HCT116 (cell line): Measurements from ENCODE around the gene SANBR. TPM values are rescaled to one million over a fixed set of nuclear protein-coding genes. Genes with fewer than 3 reads are reported as not detected.

ENCODE experiments used
- ATAC-seq: fragments of 200-7000 bp; cut with Tn5 transposase; 2 replicates; pipeline ENCODE4 v1.9.1; 2020; ENCODE audit warnings: mild to moderate bottlenecking, moderate library complexity
- BruUV-seq: library from RNA; stranded (reverse); fragments of 400-500 nt; replicated peaks from 2 replicates; lab custom pipeline; 2021; lab: Mats Ljungman, UMichigan
- CTCF ChIA-PET: fragments of 300-600 bp; sonication (Branson Sonifier 250); formaldehyde crosslinking; loops from one replicate; lab custom pipeline; 2021; ENCODE audit warnings: antibody characterized with exemption; lab: Charles Lee
- POLR2A ChIA-PET: fragments of 300-600, 350-600 bp; sonication (Branson Sonifier 250); formaldehyde crosslinking; loops from one replicate; lab custom pipeline; 2021; ENCODE audit warnings: antibody characterized with exemption; lab: Charles Lee
- RAD21 ChIA-PET, 2 experiments: fragments of 300-600 bp; sonication (Branson Sonifier 250); formaldehyde crosslinking; loops; one replicate each; lab custom pipeline; 2023; ENCODE audit warnings: low total read pairs in 2 of 2; ENCODE audit not compliant: uncharacterized antibody in 2 of 2, unreplicated experiment in 2 of 2, low non-redundant PET in 1 of 2; lab: Charles Lee
- DNase-seq: peaks from one replicate; pipeline ENCODE4 v3.0.0-alpha.2; 2010; ENCODE audit warnings: low read depth, low spot score
- H2AFZ ChIP-seq: fragments of 200-600 bp; shearing (Covaris generic), sonication (generic); 2 replicates; pipeline ENCODE4 v1.6.1; 2017; ENCODE audit warnings: low read depth, mixed run types, mixed read lengths, antibody characterized with exemption, low read length; ENCODE audit not compliant: poor library complexity, severe bottlenecking
- H3K27ac ChIP-seq: 2 replicates; pipeline ENCODE4 v1.5.1; 2012; ENCODE audit warnings: low read depth, low read length
- H3K27me3 ChIP-seq: fragments of 200-600 bp; sonication (generic); 2 replicates; pipeline ENCODE4 v1.6.1; 2016; ENCODE audit warnings: mixed run types, low read length, mixed read lengths; ENCODE audit not compliant: insufficient read depth
- H3K36me3 ChIP-seq, 2 experiments: fragments of 200-500 bp in 1 of 2; fragments of 200-600 bp in 1 of 2; sonication (Bioruptor generic) in 1 of 2; sonication (generic) in 1 of 2; 2 replicates each; pipeline versions ENCODE4 v1.5.1 to v1.6.1; 2014 to 2016; ENCODE audit warnings: low read length in 2 of 2, inconsistent platforms in 1 of 2, mixed read lengths in 1 of 2, mixed run types in 1 of 2; ENCODE audit not compliant: insufficient read depth in 2 of 2, control insufficient read depth in 1 of 2
- H3K4me1 ChIP-seq, 2 experiments: fragments of 200-600 bp in 1 of 2; sonication (generic) in 1 of 2; 2 replicates each; pipeline versions ENCODE4 v1.5.1 to v1.6.1; 2012 to 2017; ENCODE audit warnings: low read length in 2 of 2, inconsistent platforms in 1 of 2, mild to moderate bottlenecking in 1 of 2, mixed read lengths in 1 of 2, mixed run types in 1 of 2, moderate library complexity in 1 of 2; ENCODE audit not compliant: insufficient read depth in 2 of 2, control insufficient read depth in 1 of 2
- H3K4me2 ChIP-seq: fragments of 200-600 bp; sonication (generic); 2 replicates; pipeline ENCODE4 v1.6.1; 2017; ENCODE audit warnings: mixed run types, low read length, mixed read lengths
- H3K4me3 ChIP-seq, 2 experiments: fragments of 200-600 bp in 1 of 2; sonication (generic) in 1 of 2; replicated peaks in 1 of 2; 2 replicates each; pipeline ENCODE4 v1.5.1; 2011 to 2016; ENCODE audit warnings: low read length in 2 of 2, control low read depth in 1 of 2, low read depth in 1 of 2, mild to moderate bottlenecking in 1 of 2, mixed read lengths in 1 of 2, mixed run types in 1 of 2
- H3K79me2 ChIP-seq: fragments of 200-600 bp; sonication (generic); 2 replicates; pipeline ENCODE4 v1.6.1; 2017; ENCODE audit warnings: mild to moderate bottlenecking, mixed run types, low read length, moderate library complexity, mixed read lengths; ENCODE audit not compliant: insufficient read depth
- H3K9ac ChIP-seq: fragments of 200-600 bp; sonication (generic); 2 replicates; pipeline ENCODE4 v1.6.1; 2016; ENCODE audit warnings: low read length, mixed read lengths
- H3K9me2 ChIP-seq: fragments of 200-600 bp; sonication (generic), shearing (Covaris generic); 2 replicates; pipeline ENCODE4 v1.6.1; 2017; ENCODE audit warnings: mixed run types, mild to moderate bottlenecking, moderate library complexity; ENCODE audit not compliant: insufficient read depth
- H3K9me3 ChIP-seq, 2 experiments: fragments of 200-500 bp in 1 of 2; fragments of 200-600 bp in 1 of 2; sonication (Bioruptor generic) in 1 of 2; sonication (generic) in 1 of 2; 2 replicates each; pipeline ENCODE4 v1.6.1; 2014 to 2017; ENCODE audit warnings: low read length in 2 of 2, mixed read lengths in 2 of 2, inconsistent platforms in 1 of 2, low read depth in 1 of 2, mild to moderate bottlenecking in 1 of 2, mixed run types in 1 of 2, moderate library complexity in 1 of 2; ENCODE audit not compliant: control insufficient read depth in 1 of 2, insufficient read depth in 1 of 2
- H4K20me1 ChIP-seq: fragments of 200-600 bp; sonication (generic), shearing (Covaris generic); 2 replicates; pipeline ENCODE4 v1.6.1; 2017; ENCODE audit warnings: mixed run types, mild to moderate bottlenecking, moderate library complexity; ENCODE audit not compliant: insufficient read depth
- CBX3 ChIP-seq: IDR thresholded peaks from 2 replicates; pipeline ENCODE4 v1.6.1; 2012; ENCODE audit warnings: low read depth
- ELF1 ChIP-seq: IDR thresholded peaks from 2 replicates; pipeline ENCODE4 v1.6.1; 2012; ENCODE audit warnings: low read depth, borderline replicate concordance
- EZH2 ChIP-seq: fragments of 200-600 bp; sonication (generic); IDR thresholded peaks from 2 replicates; pipeline ENCODE4 v1.6.1; 2017; ENCODE audit warnings: antibody characterized with exemption, mixed run types
- EZH2phosphoT487 ChIP-seq: fragments of 200-600 bp; IDR thresholded peaks from 2 replicates; pipeline ENCODE4 v1.6.1; 2018; ENCODE audit warnings: antibody characterized with exemption, borderline replicate concordance
- FOSL1 ChIP-seq: IDR thresholded peaks from 2 replicates; pipeline ENCODE4 v1.6.1; 2012; ENCODE audit warnings: low read depth
- POLR2A ChIP-seq: IDR thresholded peaks from 2 replicates; pipeline ENCODE4 v1.7.0; 2011; ENCODE audit warnings: borderline replicate concordance; ENCODE audit not compliant: insufficient read depth, insufficient read length; ENCODE audit errors: extremely low read depth
- POLR2AphosphoS5 ChIP-seq: IDR thresholded peaks from 2 replicates; pipeline ENCODE4 v1.6.1; 2011; ENCODE audit warnings: mild to moderate bottlenecking, low read depth, low read length, moderate library complexity
- RAD21 ChIP-seq: IDR thresholded peaks from 2 replicates; pipeline ENCODE4 v1.6.1; 2012; ENCODE audit warnings: low read depth, mild to moderate bottlenecking
- SP1 ChIP-seq: IDR thresholded peaks from 2 replicates; pipeline ENCODE4 v1.6.1; 2012; ENCODE audit warnings: low read depth
- TCF7L2 ChIP-seq: IDR thresholded peaks from 2 replicates; pipeline ENCODE4 v1.7.0; 2011; ENCODE audit warnings: borderline replicate concordance, inconsistent platforms; ENCODE audit not compliant: insufficient read depth, insufficient read length; ENCODE audit errors: extremely low read depth
- YY1 ChIP-seq: IDR thresholded peaks from 2 replicates; pipeline ENCODE4 v1.6.1; 2011; ENCODE audit warnings: low read length, low read depth, moderate library complexity, mild to moderate bottlenecking; ENCODE audit not compliant: insufficient replicate concordance; ENCODE audit errors: extremely low read depth
- ZNF274 ChIP-seq: fragments of 200-500 bp; sonication (Bioruptor generic); IDR thresholded peaks from 2 replicates; pipeline ENCODE4 v1.6.1; 2014; ENCODE audit warnings: mild to moderate bottlenecking, low read depth, low read length, inconsistent platforms
- intact Hi-C: fragments of 100-400 bp; cut with micrococcal nuclease; formaldehyde crosslinking; loops from 2 replicates; pipeline ENCODE4 v1.10.0; 2022
- total RNA-seq: library from RNA; stranded (reverse); gene quantifications from one replicate; pipeline ENCODE4 v1.2.1, GENCODE V29; 2021; ENCODE audit not compliant: unreplicated experiment
- TF ChIP-seq, protein P1 (sequence below): IDR thresholded peaks from 2 replicates; pipeline ENCODE4 v1.6.1; 2011; ENCODE audit warnings: mild to moderate bottlenecking, low read length, moderate library complexity; ENCODE audit not compliant: insufficient replicate concordance; ENCODE audit errors: extremely low read depth
- TF ChIP-seq, protein P2 (sequence below): IDR thresholded peaks from 2 replicates; pipeline ENCODE4 v1.6.1; 2012; ENCODE audit warnings: low read depth
- TF ChIP-seq, protein P3 (sequence below): IDR thresholded peaks from 2 replicates; pipeline ENCODE4 v1.6.1; 2012
- TF ChIP-seq, protein P4 (sequence below): IDR thresholded peaks from 2 replicates; pipeline ENCODE4 v1.6.1; 2012

The SANBR gene
- total RNA-seq, 1 experiment from 2014 or later: 4.6 TPM

- TF ChIP-seq, protein P1, sequence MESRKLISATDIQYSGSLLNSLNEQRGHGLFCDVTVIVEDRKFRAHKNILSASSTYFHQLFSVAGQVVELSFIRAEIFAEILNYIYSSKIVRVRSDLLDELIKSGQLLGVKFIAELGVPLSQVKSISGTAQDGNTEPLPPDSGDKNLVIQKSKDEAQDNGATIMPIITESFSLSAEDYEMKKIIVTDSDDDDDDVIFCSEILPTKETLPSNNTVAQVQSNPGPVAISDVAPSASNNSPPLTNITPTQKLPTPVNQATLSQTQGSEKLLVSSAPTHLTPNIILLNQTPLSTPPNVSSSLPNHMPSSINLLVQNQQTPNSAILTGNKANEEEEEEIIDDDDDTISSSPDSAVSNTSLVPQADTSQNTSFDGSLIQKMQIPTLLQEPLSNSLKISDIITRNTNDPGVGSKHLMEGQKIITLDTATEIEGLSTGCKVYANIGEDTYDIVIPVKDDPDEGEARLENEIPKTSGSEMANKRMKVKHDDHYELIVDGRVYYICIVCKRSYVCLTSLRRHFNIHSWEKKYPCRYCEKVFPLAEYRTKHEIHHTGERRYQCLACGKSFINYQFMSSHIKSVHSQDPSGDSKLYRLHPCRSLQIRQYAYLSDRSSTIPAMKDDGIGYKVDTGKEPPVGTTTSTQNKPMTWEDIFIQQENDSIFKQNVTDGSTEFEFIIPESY: no peak
- no peak for TF ChIP-seq FOSL1
- no peak for TF ChIP-seq POLR2A
- TF ChIP-seq CBX3: no peak
- TF ChIP-seq YY1: no peak
- TF ChIP-seq, protein P2, sequence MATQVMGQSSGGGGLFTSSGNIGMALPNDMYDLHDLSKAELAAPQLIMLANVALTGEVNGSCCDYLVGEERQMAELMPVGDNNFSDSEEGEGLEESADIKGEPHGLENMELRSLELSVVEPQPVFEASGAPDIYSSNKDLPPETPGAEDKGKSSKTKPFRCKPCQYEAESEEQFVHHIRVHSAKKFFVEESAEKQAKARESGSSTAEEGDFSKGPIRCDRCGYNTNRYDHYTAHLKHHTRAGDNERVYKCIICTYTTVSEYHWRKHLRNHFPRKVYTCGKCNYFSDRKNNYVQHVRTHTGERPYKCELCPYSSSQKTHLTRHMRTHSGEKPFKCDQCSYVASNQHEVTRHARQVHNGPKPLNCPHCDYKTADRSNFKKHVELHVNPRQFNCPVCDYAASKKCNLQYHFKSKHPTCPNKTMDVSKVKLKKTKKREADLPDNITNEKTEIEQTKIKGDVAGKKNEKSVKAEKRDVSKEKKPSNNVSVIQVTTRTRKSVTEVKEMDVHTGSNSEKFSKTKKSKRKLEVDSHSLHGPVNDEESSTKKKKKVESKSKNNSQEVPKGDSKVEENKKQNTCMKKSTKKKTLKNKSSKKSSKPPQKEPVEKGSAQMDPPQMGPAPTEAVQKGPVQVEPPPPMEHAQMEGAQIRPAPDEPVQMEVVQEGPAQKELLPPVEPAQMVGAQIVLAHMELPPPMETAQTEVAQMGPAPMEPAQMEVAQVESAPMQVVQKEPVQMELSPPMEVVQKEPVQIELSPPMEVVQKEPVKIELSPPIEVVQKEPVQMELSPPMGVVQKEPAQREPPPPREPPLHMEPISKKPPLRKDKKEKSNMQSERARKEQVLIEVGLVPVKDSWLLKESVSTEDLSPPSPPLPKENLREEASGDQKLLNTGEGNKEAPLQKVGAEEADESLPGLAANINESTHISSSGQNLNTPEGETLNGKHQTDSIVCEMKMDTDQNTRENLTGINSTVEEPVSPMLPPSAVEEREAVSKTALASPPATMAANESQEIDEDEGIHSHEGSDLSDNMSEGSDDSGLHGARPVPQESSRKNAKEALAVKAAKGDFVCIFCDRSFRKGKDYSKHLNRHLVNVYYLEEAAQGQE: no peak
- TF ChIP-seq TCF7L2: no peak
- TF ChIP-seq EZH2phosphoT487: no peak
- TF ChIP-seq, all 23 proteins: peak for 0
Measured at GRCh38 chr2:61109291-61109690, 43.6 kb downstream of the SANBR start (continued).

DNA sequence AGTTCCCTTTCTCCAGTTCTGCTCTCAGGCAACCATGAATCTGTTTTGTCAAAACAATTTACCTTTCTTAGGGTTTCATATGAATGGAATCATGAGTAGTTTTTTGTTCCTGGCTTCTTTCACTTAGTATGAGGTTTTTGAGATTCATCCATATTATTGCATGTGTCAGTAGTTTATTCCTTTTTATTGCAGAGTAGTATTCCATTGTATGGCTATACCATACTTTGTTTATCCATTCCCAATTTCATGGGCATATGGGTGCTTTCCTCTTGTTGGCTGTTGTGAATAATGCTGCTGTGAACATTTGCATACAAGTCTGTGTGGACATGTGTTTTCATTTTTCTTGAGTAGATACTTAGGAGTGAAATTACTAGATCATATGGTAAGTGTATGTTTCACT lies 46.0 kb downstream of the SANBR start:
- RAD21 ChIA-PET: no interaction called here
- H3K4me1 ChIP-seq: no peaks in the 10 kb centered on the region
- no peak overlapping the region for H3K4me2 ChIP-seq
- H3K27me3 ChIP-seq: no peaks in the 10 kb centered on the region
- POLR2A ChIA-PET: no interaction called here
- DNase-seq: no peak
- no peak overlapping the region for H3K27ac ChIP-seq
- no TSS peak for BruUV-seq
- TF ChIP-seq POLR2AphosphoS5: no peak
- no peak for TF ChIP-seq SP1
- TF ChIP-seq, protein P1: no peak
- TF ChIP-seq ELF1: no peak
- TF ChIP-seq ZNF274: no peak
- TF ChIP-seq, protein P3, sequence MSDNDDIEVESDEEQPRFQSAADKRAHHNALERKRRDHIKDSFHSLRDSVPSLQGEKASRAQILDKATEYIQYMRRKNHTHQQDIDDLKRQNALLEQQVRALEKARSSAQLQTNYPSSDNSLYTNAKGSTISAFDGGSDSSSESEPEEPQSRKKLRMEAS: no peak
- no peak for TF ChIP-seq EZH2
- TF ChIP-seq, protein P4, sequence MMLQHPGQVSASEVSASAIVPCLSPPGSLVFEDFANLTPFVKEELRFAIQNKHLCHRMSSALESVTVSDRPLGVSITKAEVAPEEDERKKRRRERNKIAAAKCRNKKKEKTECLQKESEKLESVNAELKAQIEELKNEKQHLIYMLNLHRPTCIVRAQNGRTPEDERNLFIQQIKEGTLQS: no peak
- no peak for TF ChIP-seq RAD21
- TF ChIP-seq CBX3: no peak
- H3K9ac ChIP-seq: no peak overlapping the region
- no peak overlapping the region for H2AFZ ChIP-seq
- no peak overlapping the region for H3K4me3 ChIP-seq
- CTCF ChIA-PET: no interaction called here
- intact Hi-C loops: no loop called here
- H4K20me1 ChIP-seq: no peaks in the 10 kb centered on the region
- H3K79me2 ChIP-seq: no peaks in the 10 kb centered on the region
- H3K9me2 ChIP-seq: no peaks in the 10 kb centered on the region
- H3K9me3 ChIP-seq: no peaks in the 10 kb centered on the region
- no peak for ATAC-seq
- H3K36me3 ChIP-seq: no peaks in the 10 kb centered on the region
